HEK293 (cell line): ENCODE results near the gene WDR20.

Experiments
- CTCF ChIA-PET: fragments of 350-600 bp; formaldehyde crosslinking; extraction: SDS; loops from one replicate; lab custom pipeline; 2021; ENCODE audit warnings: antibody characterized with exemption; lab: Yijun Ruan, JAX
- POLR2A ChIA-PET: fragments of 300-600 bp; formaldehyde crosslinking; extraction: SDS; loops from one replicate; lab custom pipeline; 2020; ENCODE audit warnings: antibody characterized with exemption, inconsistent platforms; lab: Yijun Ruan, JAX
- H3K27ac ChIP-seq: fragments of 200-500 bp; sonication (Bioruptor generic); 2 replicates; pipeline ENCODE4 v1.5.1; 2014; ENCODE audit warnings: low read depth, low read length, control low read depth, inconsistent platforms; ENCODE audit errors: extremely low read depth
- H3K36me3 ChIP-seq, 2 experiments: fragments of 200-500 bp in 1 of 2; sonication (Bioruptor generic) in 1 of 2; 1 replicate in 1 of 2; 2 replicates in 1 of 2; pipeline ENCODE4 v1.5.1; 2014 to 2017; ENCODE audit warnings: inconsistent platforms in 2 of 2, low read length in 2 of 2; ENCODE audit not compliant: control insufficient read depth in 2 of 2, insufficient read depth in 1 of 2
- H3K4me1 ChIP-seq: fragments of 200-500 bp; sonication (Bioruptor generic); 2 replicates; pipeline ENCODE4 v1.5.1; 2014; ENCODE audit warnings: mild to moderate bottlenecking, low read length, inconsistent platforms; ENCODE audit not compliant: control insufficient read depth, insufficient read depth
- H3K4me3 ChIP-seq: 2 replicates; pipeline ENCODE4 v1.5.1; 2011; ENCODE audit warnings: low read depth, mild to moderate bottlenecking, control low read depth, low read length, moderate library complexity
- H3K9me3 ChIP-seq: fragments of 200-500 bp; sonication (Bioruptor generic); 2 replicates; pipeline ENCODE4 v1.5.1; 2014; ENCODE audit warnings: low read depth, low read length, inconsistent platforms; ENCODE audit not compliant: control insufficient read depth, insufficient read depth
- EGR2 ChIP-seq: fragments of 450-650 bp; formaldehyde crosslinking; IDR thresholded peaks from 2 replicates; pipeline ENCODE4 v1.5.1; 2016; ENCODE audit warnings: low read depth, missing biosample characterization, missing genetic modification characterization
- GFI1B ChIP-seq: fragments of 450-650 bp; formaldehyde crosslinking; IDR thresholded peaks from 2 replicates; pipeline ENCODE4 v1.5.1; 2016; ENCODE audit warnings: missing biosample characterization, missing genetic modification characterization
- GLI4 ChIP-seq: fragments of 450-650 bp; formaldehyde crosslinking; IDR thresholded peaks from 2 replicates; pipeline ENCODE4 v1.5.1; 2016; ENCODE audit warnings: missing biosample characterization, missing genetic modification characterization
- HOXC10 ChIP-seq: sonication (generic); formaldehyde crosslinking; IDR thresholded peaks from 2 replicates; pipeline ENCODE4 v1.8.1; 2023; ENCODE audit warnings: mild to moderate bottlenecking, missing genetic modification reagents
- KLF17 ChIP-seq: fragments of 450-650 bp; formaldehyde crosslinking; IDR thresholded peaks from 2 replicates; pipeline ENCODE4 v1.5.1; 2016; ENCODE audit warnings: missing biosample characterization, missing genetic modification characterization
- YY2 ChIP-seq: fragments of 450-650 bp; formaldehyde crosslinking; IDR thresholded peaks from 2 replicates; pipeline ENCODE4 v1.5.1; 2016; ENCODE audit warnings: missing biosample characterization, missing genetic modification characterization
- ZBTB8A ChIP-seq: fragments of 450-650 bp; formaldehyde crosslinking; IDR thresholded peaks from 2 replicates; pipeline ENCODE4 v1.5.1; 2016; ENCODE audit warnings: missing biosample characterization, missing genetic modification characterization
- ZFP3 ChIP-seq: fragments of 450-650 bp; formaldehyde crosslinking; IDR thresholded peaks from 2 replicates; pipeline ENCODE4 v1.5.1; 2016; ENCODE audit warnings: low read depth, missing biosample characterization, missing genetic modification characterization
- ZNF23 ChIP-seq: fragments of 450-650 bp; formaldehyde crosslinking; IDR thresholded peaks from 2 replicates; pipeline ENCODE4 v1.5.1; 2016; ENCODE audit warnings: missing biosample characterization, missing genetic modification characterization, borderline replicate concordance
- ZNF274 ChIP-seq, 2 experiments: fragments of 200-500 bp in 1 of 2; fragments of 450-650 bp in 1 of 2; sonication (Bioruptor generic) in 1 of 2; formaldehyde crosslinking in 1 of 2; IDR thresholded peaks; 2 replicates each; pipeline versions ENCODE4 v1.5.1 to v1.6.1; 2014 to 2016; ENCODE audit warnings: borderline replicate concordance in 1 of 2, inconsistent platforms in 1 of 2, low read length in 1 of 2, missing biosample characterization in 1 of 2, missing genetic modification characterization in 1 of 2
- ZNF433 ChIP-seq: fragments of 450-650 bp; formaldehyde crosslinking; IDR thresholded peaks from 2 replicates; pipeline ENCODE4 v1.5.1; 2016; ENCODE audit warnings: missing biosample characterization, missing genetic modification characterization, low read depth
- ZNF449 ChIP-seq: fragments of 450-650 bp; formaldehyde crosslinking; IDR thresholded peaks from 2 replicates; pipeline ENCODE4 v1.5.1; 2017; ENCODE audit warnings: missing biosample characterization, mild to moderate bottlenecking, missing genetic modification characterization, moderate library complexity
- ZNF571 ChIP-seq: fragments of 450-650 bp; formaldehyde crosslinking; IDR thresholded peaks from 2 replicates; pipeline ENCODE4 v1.5.0; 2017; ENCODE audit warnings: missing biosample characterization, missing genetic modification characterization
- ZNF585B ChIP-seq: fragments of 450-650 bp; formaldehyde crosslinking; IDR thresholded peaks from 2 replicates; pipeline ENCODE4 v1.5.1; 2016; ENCODE audit warnings: missing biosample characterization, missing genetic modification characterization
- ZNF645 ChIP-seq: fragments of 450-650 bp; formaldehyde crosslinking; IDR thresholded peaks from 2 replicates; pipeline ENCODE4; 2016; ENCODE audit warnings: missing biosample characterization, missing genetic modification characterization
- ZNF843 ChIP-seq: fragments of 450-650 bp; formaldehyde crosslinking; IDR thresholded peaks from 2 replicates; pipeline ENCODE4 v1.5.1; 2016; ENCODE audit warnings: missing biosample characterization, missing genetic modification characterization

The WDR20 gene

GRCh38 chr14:102229071-102229738, 89.5 kb downstream of the WDR20 start:
- H3K4me1 ChIP-seq: no peaks in the 10 kb centered on the region
- H3K9me3 ChIP-seq: no peaks in the 10 kb centered on the region
- ChIA-PET CTCF (interaction anchor here (1.4 kb wide), 1 partner anchor 85 kb away, joined by 4 read pairs; no protein-coding TSS in a partner anchor), POLR2A (no interaction called here)
- peaks cover 0 to 23% of the 10 kb centered on the region in 2 experiments; a peak in 2 of 3 replicates for H3K36me3 ChIP-seq
- H3K27ac ChIP-seq: no peak overlapping the region
- no peak for TF ChIP-seq ZNF585B (tag by site-specific recombination)
- TF ChIP-seq ZNF433 (tag by site-specific recombination): no peak
- TF ChIP-seq ZNF571 (tag by site-specific recombination): no peak
- H3K4me3 ChIP-seq: no peak overlapping the region

GRCh38 chr14:102229739-102230092, 90.0 kb downstream of the WDR20 start:
- no peak for TF ChIP-seq ZNF433 (tag by site-specific recombination)
- no peak for TF ChIP-seq ZNF449
- no peak for TF ChIP-seq ZFP3 (tag by site-specific recombination)
- no peak for TF ChIP-seq HOXC10
- TF ChIP-seq EGR2: peak; percentile 47; the same call in 1 of the 2 replicates
- TF ChIP-seq, all 188 proteins: peak for 1
- ChIA-PET CTCF (interaction anchor here (1.4 kb wide), 1 partner anchor 85 kb away, joined by 4 read pairs; no protein-coding TSS in a partner anchor), POLR2A (interaction anchor here (0.5 kb wide), 1 partner anchor 192 kb away, joined by 6 read pairs; no protein-coding TSS in a partner anchor)
- peaks cover 0 to 20% of the 10 kb centered on the region in 2 experiments; a peak in 2 of 3 replicates for H3K36me3 ChIP-seq
- no peaks in the 10 kb centered on the region for H3K4me1 ChIP-seq
- no peak overlapping the region for H3K4me3 ChIP-seq
- no peaks in the 10 kb centered on the region for H3K9me3 ChIP-seq
- no peak overlapping the region for H3K27ac ChIP-seq

- H3K4me1 ChIP-seq: no peaks in the 10 kb centered on the region
- ChIA-PET POLR2A (interaction anchor here (0.5 kb wide), 1 partner anchor 193 kb away, joined by 6 read pairs; no protein-coding TSS in a partner anchor), CTCF (interaction anchor here (1.2 to 1.4 kb wide), 2 partner anchors 83 to 84 kb away, joined by 4 to 5 read pairs; no protein-coding TSS in a partner anchor)
- no peak overlapping the region for H3K27ac ChIP-seq
- H3K4me3 ChIP-seq: no peak overlapping the region
- TF ChIP-seq GLI4 (tag by site-specific recombination) (no peak), ZNF23 (no peak), ZNF843 (tag by site-specific recombination) (no peak), YY2 (tag by site-specific recombination) (no peak), ZBTB8A (tag by site-specific recombination) (no peak), KLF17 (tag by site-specific recombination) (no peak), GFI1B (tag by site-specific recombination) (no peak), ZNF645 (tag by site-specific recombination) (no peak), ZNF274 (IDR thresholded peaks at IDR 0.05; ENCODE audit: low read length) (no peak), ZNF274 (tag by site-specific recombination; IDR thresholded peaks at IDR 0.05; ENCODE audit: borderline replicate concordance) (no peak), ZNF585B (tag by site-specific recombination) (no peak)
- H3K36me3 ChIP-seq: peaks cover 0 to 18% of the 10 kb centered on the region in 2 experiments; a peak in 1 of 3 replicates
- H3K9me3 ChIP-seq: no peaks in the 10 kb centered on the region
These were observed 90.9 kb downstream of the WDR20 start for GRCh38 chr14:102230481-102231210.
